Activated T-helper 1 cell treated with anti-CD3 and anti-CD28 coated beads, Interleukin-12 subunit alpha, Interleukin-12 subunit beta, Interleukin-2, Interleukin-4 antibody, amounts not matched to agents 30 ng/mL and 10 ng/mL and 1 ng/mL, durations not matched to agents 14 hours and 24 hours and 36 hours (primary cell): ENCODE measurements around the gene GPC5. TPM values are rescaled to one million over a fixed set of nuclear protein-coding genes. Genes with fewer than 3 reads are reported as not detected.

Experiments
- DNase-seq: peaks from one replicate; pipeline ENCODE4 v3.0.0; 2021; ENCODE audit warnings: low spot score
- H3K27ac Mint-ChIP-seq: one replicate; pipeline ENCODE4 v1.8.0; 2021; ENCODE audit warnings: mild to moderate bottlenecking, mixed read lengths
- H3K27me3 Mint-ChIP-seq: one replicate; pipeline ENCODE4 v1.8.0; 2022; ENCODE audit warnings: mild to moderate bottlenecking, moderate library complexity, mixed read lengths; ENCODE audit not compliant: insufficient read depth
- H3K36me3 Mint-ChIP-seq: one replicate; pipeline ENCODE4 v1.8.0; 2021; ENCODE audit warnings: low read depth, mixed read lengths
- H3K4me1 Mint-ChIP-seq: one replicate; pipeline ENCODE4 v1.8.0; 2021; ENCODE audit warnings: low read depth, mixed read lengths
- H3K4me3 Mint-ChIP-seq: one replicate; pipeline ENCODE4 v1.8.0; 2021; ENCODE audit warnings: mild to moderate bottlenecking, moderate library complexity, mixed read lengths
- H3K9me3 Mint-ChIP-seq: one replicate; pipeline ENCODE4 v1.8.0; 2021; ENCODE audit warnings: mixed read lengths
- intact Hi-C: fragments of 100-400 bp; cut with micrococcal nuclease; formaldehyde crosslinking; loops from one replicate; pipeline ENCODE4 v1.15.1; 2024
- total RNA-seq: library from RNA; stranded (reverse); gene quantifications from 2 replicates; pipeline ENCODE4 v1.2.3, GENCODE V29; 2022

The GPC5 gene
- total RNA-seq, 1 donor from 2014 or later: not detected

GRCh38 chr13:92549276-92549675 is 1150.9 kb downstream of the GPC5 start:
- H3K36me3 Mint-ChIP-seq: no peaks in the 10 kb centered on the region
- no peaks in the 10 kb centered on the region for H3K27me3 Mint-ChIP-seq
- DNase-seq: no peak
- intact Hi-C loops: no loop called here
- H3K4me3 Mint-ChIP-seq: no peak overlapping the region
- no peak overlapping the region for H3K27ac Mint-ChIP-seq
- H3K9me3 Mint-ChIP-seq: no peaks in the 10 kb centered on the region
- H3K4me1 Mint-ChIP-seq: no peaks in the 10 kb centered on the region

- Mint-ChIP-seq H3K36me3 (no peaks in the 10 kb centered on the region), H3K9me3 (no peaks in the 10 kb centered on the region), H3K27ac (no peak overlapping the region), H3K4me1 (no peaks in the 10 kb centered on the region), H3K4me3 (no peak overlapping the region), H3K27me3 (no peaks in the 10 kb centered on the region)
- no peak for DNase-seq
- intact Hi-C loops: no loop called here
Observed at GRCh38 chr13:92553470-92554114, 1155.2 kb downstream of the GPC5 start.

GRCh38 chr13:92560883-92561282 is 1162.5 kb downstream of the GPC5 start:
- intact Hi-C loops: no loop called here
- Mint-ChIP-seq H3K27ac (no peak overlapping the region), H3K4me3 (no peak overlapping the region), H3K9me3 (peaks cover 3% of the 10 kb centered on the region), H3K36me3 (no peaks in the 10 kb centered on the region), H3K4me1 (no peaks in the 10 kb centered on the region), H3K27me3 (no peaks in the 10 kb centered on the region)
- no peak for DNase-seq

DNA sequence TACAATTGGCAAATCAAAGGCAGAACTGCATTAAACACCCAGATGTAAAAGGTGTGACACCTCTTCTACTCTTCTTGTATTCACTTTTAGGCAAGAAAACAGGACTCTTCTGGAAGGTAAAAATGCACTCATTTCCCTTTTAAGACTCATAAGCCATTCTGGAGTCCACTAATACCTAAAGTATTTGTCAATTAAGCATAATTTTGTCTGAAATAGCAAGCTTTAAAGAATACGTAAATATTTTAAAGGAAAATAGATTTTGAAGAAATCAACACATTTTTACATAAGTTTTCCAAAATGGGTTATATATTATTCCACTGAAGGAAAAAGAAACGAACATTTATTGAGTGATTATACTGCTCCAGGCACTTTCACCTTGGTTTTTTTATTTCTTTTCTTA is 1166.5 kb downstream of the GPC5 start:
- H3K9me3 Mint-ChIP-seq: peaks cover 3% of the 10 kb centered on the region
- DNase-seq: no peak
- intact Hi-C loops: no loop called here
- H3K36me3 Mint-ChIP-seq: no peaks in the 10 kb centered on the region
- H3K27ac Mint-ChIP-seq: no peak overlapping the region
- no peak overlapping the region for H3K4me3 Mint-ChIP-seq
- no peaks in the 10 kb centered on the region for H3K27me3 Mint-ChIP-seq
- H3K4me1 Mint-ChIP-seq: no peaks in the 10 kb centered on the region

DNA sequence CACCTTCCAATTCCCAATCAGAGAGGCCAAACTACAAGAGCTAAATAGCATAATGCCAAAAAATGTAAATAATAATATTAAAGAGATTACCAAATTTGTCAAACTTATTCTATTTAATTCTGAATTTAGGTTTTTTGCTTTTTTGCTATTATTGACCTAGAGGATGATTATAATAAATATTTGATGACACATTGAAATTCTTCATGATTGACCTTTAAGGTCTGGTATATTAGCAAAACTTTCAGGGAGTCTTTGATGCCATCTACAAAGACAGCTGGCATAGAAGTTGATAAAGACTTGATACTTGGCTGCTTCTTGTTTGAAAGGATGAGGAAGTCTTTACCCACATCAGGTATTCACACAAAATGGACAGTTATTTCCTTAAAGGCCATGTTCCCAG is 1168.3 kb downstream of the GPC5 start:
- no peak overlapping the region for H3K4me3 Mint-ChIP-seq
- H3K27ac Mint-ChIP-seq: no peak overlapping the region
- H3K27me3 Mint-ChIP-seq: no peaks in the 10 kb centered on the region
- H3K9me3 Mint-ChIP-seq: peaks cover 3% of the 10 kb centered on the region
- no peak for DNase-seq
- intact Hi-C loops: no loop called here
- H3K4me1 Mint-ChIP-seq: no peaks in the 10 kb centered on the region
- no peaks in the 10 kb centered on the region for H3K36me3 Mint-ChIP-seq

DNA sequence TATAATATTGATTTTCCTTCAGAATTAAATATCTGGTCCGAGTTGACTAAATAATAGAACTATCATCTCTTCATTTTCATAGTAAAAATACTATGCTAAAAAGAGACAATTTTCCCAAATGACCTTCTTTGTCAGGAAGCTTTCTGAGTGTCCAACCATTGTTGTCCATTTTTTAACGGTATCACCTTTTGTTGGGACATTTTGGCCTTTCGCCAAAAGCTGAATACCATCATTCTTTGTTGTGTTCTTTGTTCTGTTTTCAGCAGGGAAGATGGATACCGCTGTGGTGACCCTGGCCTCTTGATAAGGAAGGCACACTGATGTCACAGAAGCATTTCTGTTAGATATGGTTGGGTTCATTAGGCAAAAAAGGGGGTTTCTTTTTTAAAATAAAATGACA is 1173.8 kb downstream of the GPC5 start:
- H3K9me3 Mint-ChIP-seq: no peaks in the 10 kb centered on the region
- no peaks in the 10 kb centered on the region for H3K27me3 Mint-ChIP-seq
- no peak overlapping the region for H3K4me3 Mint-ChIP-seq
- intact Hi-C loops: no loop called here
- no peaks in the 10 kb centered on the region for H3K36me3 Mint-ChIP-seq
- DNase-seq: no peak
- no peak overlapping the region for H3K27ac Mint-ChIP-seq
- H3K4me1 Mint-ChIP-seq: no peaks in the 10 kb centered on the region

- DNase-seq: no peak
- Mint-ChIP-seq H3K4me3 (no peak overlapping the region), H3K27me3 (no peaks in the 10 kb centered on the region), H3K36me3 (no peaks in the 10 kb centered on the region), H3K4me1 (no peaks in the 10 kb centered on the region), H3K9me3 (no peaks in the 10 kb centered on the region), H3K27ac (no peak overlapping the region)
- intact Hi-C loops: no loop called here
Observed at GRCh38 chr13:92573467-92574057, 1175.1 kb downstream of the GPC5 start.

- Mint-ChIP-seq H3K27ac (no peak overlapping the region), H3K4me3 (no peak overlapping the region), H3K36me3 (no peaks in the 10 kb centered on the region), H3K4me1 (no peaks in the 10 kb centered on the region), H3K27me3 (no peaks in the 10 kb centered on the region), H3K9me3 (no peaks in the 10 kb centered on the region)
- intact Hi-C loops: no loop called here
- DNase-seq: no peak
Observed at GRCh38 chr13:92574499-92574898, 1176.1 kb downstream of the GPC5 start.

DNA sequence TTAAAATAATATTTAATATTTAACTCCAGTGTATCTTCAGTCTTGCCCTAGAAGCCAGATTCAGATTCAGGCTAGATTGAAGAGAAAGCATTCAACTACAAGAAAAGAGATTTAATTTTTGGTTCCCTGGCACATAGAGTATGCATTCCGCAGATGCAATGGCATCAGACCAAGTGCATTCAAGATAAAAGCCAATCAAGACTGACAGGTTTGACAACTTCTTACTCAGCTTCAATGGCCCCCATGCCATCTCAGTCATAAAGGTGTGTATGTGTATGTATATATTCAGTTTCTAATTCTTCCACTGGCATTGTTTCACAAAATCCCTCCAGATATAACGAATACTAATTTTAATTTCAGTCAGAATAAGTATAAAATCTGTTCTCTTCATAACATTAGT is 1177.4 kb downstream of the GPC5 start:
- Mint-ChIP-seq H3K36me3 (no peaks in the 10 kb centered on the region), H3K27ac (no peak overlapping the region), H3K4me1 (no peaks in the 10 kb centered on the region), H3K9me3 (no peaks in the 10 kb centered on the region), H3K4me3 (no peak overlapping the region), H3K27me3 (no peaks in the 10 kb centered on the region)
- no peak for DNase-seq
- intact Hi-C loops: no loop called here

- no peaks in the 10 kb centered on the region for H3K4me1 Mint-ChIP-seq
- no peaks in the 10 kb centered on the region for H3K36me3 Mint-ChIP-seq
- H3K9me3 Mint-ChIP-seq: no peaks in the 10 kb centered on the region
- H3K27ac Mint-ChIP-seq: no peak overlapping the region
- intact Hi-C loops: no loop called here
- H3K4me3 Mint-ChIP-seq: no peak overlapping the region
- DNase-seq: no peak
- no peaks in the 10 kb centered on the region for H3K27me3 Mint-ChIP-seq
Observed at GRCh38 chr13:92578358-92578757, 1179.9 kb downstream of the GPC5 start.

DNA sequence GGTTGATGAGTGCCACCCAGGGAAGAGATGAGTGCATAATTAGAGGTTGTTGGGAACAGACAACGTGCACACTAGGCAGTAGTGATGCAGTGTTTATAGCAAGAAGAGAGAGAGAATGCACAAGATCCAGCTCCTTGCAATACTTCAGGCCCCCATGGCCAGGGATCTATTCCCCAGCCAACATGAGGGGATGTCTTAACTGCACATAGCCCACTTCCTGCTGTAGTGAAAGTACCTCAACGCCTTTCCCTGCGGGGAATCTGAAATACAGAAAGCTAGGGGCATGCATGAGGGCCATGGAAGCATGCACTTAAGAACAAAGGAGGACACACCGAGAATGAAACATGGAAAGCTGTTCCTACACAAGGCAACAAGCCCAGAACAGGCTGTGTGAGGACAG is 1191.5 kb downstream of the GPC5 start:
- intact Hi-C loops: no loop called here
- no peak overlapping the region for H3K27ac Mint-ChIP-seq

GRCh38 chr13:92590503-92590908 is 1192.1 kb downstream of the GPC5 start:
- DNase-seq: no peak
- H3K36me3 Mint-ChIP-seq: no peaks in the 10 kb centered on the region
- H3K27ac Mint-ChIP-seq: no peak overlapping the region
- intact Hi-C loops: no loop called here
- H3K4me3 Mint-ChIP-seq: no peak overlapping the region
- peaks cover 11% of the 10 kb centered on the region for H3K9me3 Mint-ChIP-seq
- no peaks in the 10 kb centered on the region for H3K4me1 Mint-ChIP-seq
- H3K27me3 Mint-ChIP-seq: no peaks in the 10 kb centered on the region

More for the DNA sequence above, 1191.5 kb downstream of the GPC5 start:
- Mint-ChIP-seq H3K4me1 (no peaks in the 10 kb centered on the region), H3K4me3 (no peak overlapping the region), H3K27me3 (no peaks in the 10 kb centered on the region), H3K36me3 (no peaks in the 10 kb centered on the region), H3K9me3 (peaks cover 11% of the 10 kb centered on the region)
- no peak for DNase-seq

DNA sequence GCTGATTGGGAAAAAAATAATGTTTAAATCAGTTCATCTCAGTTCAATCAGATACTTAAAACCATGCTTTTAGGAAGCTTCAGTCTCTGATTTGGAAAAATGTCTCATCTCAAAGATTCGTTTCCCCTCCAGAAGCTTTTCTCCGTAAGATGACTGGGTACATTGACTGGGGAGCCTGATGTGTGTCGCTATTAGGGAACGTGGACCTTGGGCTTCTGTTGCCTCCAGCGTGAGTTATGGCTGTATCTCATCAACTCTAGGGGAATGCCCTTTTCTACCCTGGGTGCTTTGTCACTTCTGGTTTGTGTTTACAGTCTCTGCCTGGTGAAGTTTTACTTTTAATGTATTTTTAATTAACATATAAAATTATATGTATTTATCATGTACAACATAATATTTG is 1192.7 kb downstream of the GPC5 start:
- intact Hi-C loops: no loop called here
- H3K36me3 Mint-ChIP-seq: no peaks in the 10 kb centered on the region
- no peak for DNase-seq
- no peaks in the 10 kb centered on the region for H3K27me3 Mint-ChIP-seq
- H3K4me1 Mint-ChIP-seq: no peaks in the 10 kb centered on the region
- peaks cover 14% of the 10 kb centered on the region for H3K9me3 Mint-ChIP-seq
- no peak overlapping the region for H3K27ac Mint-ChIP-seq
- H3K4me3 Mint-ChIP-seq: no peak overlapping the region

DNA sequence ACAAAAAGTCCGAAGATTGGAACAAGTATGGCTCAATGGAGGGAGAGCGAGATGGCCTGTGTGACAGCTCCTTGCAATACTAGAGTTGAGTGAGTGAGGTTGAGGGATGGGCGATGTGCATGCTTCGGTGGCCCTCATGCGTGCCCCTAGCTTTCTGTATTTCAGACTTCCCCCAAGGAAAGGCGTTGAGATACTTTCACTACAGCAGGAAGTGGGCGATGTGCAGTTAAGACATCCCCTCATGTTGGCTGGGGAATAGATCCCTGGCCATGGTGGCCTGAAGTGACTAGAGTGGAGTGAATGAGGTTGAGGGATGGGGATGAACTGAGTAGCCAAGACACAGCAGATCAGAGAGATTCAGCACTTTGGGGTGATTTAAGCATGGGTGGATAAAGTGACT is 1194.3 kb downstream of the GPC5 start:
- Mint-ChIP-seq H3K36me3 (no peaks in the 10 kb centered on the region), H3K27ac (no peak overlapping the region), H3K9me3 (peaks cover 14% of the 10 kb centered on the region), H3K4me3 (no peak overlapping the region), H3K4me1 (no peaks in the 10 kb centered on the region), H3K27me3 (no peaks in the 10 kb centered on the region)
- DNase-seq: no peak
- intact Hi-C loops: no loop called here
